Retina (tissue), 1 donor: ENCODE data around the gene WWC1.
"Not testable (repeated sequence)": the region's sequence is repeated elsewhere in the genome, so short reads cannot be mapped to it uniquely, and the experiment has no call there.

Experiments
- DNase-seq: peaks from one replicate; pipeline ENCODE4 v3.0.0-alpha.2; 2016

Gene WWC1

DNA sequence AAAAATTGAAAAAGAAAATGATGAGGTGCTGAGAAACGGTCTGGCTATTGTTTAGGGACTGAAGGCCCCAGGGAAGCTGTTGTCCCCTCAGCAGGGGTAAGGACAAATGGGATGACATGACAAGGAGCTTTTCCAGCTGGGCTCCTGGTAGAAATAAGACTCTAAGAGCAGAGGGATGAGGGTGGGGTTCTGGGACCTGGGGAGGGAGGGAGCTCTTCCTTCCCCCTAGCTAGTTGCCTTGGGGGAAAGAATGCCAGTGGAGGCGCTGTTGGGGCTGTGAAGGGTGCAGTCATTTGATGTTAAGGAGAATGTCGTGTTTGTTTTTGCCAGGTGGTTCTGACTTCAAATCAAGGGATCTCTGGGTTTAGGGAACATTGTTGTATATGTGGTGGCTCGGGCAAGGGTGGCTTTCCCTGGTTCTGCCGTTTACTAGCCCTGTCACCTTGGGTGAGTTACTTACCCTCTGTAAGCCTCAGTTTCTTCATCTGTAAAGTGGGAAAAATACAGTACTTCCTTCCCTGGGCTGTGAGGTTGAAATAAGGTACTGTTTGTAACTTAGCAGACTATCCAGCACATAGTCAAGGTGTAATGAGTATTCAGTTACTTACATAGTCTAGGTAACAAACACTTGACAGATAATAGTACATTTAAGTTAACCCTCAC is 47.8 kb downstream of the WWC1 start:
- no peak for DNase-seq

DNA sequence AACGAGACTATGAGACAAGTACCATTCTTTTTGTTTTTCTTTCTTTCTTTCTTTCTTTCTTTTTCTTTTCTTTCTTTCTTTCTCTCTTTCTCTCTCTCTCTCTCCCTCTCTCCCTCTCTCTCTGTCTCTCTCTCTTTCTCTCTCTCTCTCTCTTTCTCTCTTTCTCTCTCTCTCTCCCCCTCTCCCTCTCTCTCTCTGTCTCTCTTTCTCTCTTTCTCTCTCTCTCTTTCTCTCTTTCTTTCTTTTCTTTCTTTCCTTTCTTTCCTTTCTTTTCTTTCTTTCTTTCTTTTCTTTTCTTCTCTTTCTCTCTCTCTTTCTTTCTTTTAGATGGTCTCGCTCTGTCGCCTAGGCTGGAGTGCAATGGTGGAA is 48.3 kb downstream of the WWC1 start:
- not testable (repeated sequence) for DNase-seq

DNA sequence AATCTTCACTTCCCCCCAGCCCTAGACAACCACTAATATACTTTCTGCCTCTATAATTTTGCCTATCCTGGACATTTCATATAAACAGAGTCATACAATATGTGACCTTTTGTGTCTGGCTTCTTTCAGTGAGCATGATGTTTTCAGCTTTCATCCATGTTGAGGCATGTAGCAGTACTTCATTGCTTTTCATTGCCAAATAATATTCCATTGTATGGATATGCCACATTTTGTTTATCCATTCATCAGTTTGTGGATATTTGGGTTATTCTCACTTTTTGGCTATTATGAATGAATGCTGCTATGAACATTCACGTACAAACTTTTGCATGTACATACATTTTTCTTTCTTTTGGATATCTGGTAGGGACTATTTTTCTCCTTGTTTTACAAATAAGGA is 49.0 kb downstream of the WWC1 start:
- no peak for DNase-seq

DNA sequence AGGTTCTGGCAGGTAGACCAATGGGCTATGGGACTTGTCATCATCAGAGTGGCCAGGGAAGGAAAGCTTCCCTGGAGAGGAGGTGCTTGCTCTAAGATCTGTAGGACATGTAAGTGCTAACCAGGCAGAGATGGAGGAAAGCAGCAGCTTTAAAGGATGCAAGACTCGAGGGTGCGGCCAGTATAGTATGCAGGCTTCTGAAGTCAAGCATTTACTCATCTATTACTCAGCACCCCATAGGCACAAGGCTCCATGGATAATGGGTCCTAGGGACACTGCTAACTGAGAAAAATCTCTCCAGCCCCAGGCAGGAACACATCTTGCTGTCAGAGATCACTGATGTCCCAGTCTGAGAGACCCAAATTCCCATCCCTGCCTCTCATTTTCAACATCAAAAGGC is 49.7 kb downstream of the WWC1 start:
- DNase-seq: no peak

DNA sequence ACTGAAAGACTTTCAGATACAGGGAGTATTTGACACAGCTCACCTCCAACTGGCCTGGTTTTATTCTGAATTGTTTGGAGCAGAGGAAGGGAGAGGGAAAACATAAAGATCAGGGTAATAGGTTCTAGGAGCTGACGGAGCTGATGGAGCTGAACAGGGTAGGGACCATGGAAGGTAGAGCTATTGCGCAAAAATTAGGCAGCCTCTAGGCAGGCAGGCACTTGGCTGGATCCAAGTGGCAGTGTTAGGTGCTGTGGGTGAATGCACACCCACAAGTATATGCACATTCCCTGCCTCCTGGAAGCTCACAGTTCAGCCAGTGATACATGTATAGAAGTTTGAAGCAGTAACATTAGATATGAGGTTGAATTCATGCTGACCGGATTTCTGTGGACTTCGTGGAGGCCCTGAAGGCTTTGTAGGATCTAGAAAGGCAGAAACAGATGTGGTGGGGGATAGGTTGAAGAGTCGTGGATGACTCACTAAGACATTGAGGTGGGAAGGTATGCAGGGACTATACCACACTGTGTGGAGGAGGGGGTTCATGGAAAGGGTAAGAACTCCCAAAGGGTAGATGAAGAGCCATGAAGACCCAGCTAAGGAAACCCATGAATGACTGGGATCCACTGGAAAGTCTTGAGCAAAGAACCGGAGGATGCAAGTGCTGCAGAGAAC is 50.8 kb downstream of the WWC1 start:
- DNase-seq: no peak

DNA sequence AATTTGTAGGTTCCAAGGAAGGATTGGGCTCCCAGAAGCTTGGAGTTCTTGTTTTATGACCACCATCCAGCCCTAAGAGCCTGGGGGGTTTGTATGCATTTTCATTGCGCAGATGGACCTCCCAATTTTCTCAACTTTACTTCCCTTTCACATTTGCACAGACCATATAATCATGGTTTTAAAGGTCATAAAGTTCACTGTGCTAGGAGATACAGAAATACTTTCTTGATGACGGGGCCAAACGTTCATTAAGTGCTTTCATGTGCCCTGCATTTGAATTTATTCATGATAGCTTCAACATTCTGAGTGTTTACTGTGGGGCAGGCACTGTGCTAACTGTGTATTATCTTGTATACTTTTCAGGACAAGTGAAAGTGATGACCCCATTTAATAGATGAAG is 51.5 kb downstream of the WWC1 start:
- no peak for DNase-seq

DNA sequence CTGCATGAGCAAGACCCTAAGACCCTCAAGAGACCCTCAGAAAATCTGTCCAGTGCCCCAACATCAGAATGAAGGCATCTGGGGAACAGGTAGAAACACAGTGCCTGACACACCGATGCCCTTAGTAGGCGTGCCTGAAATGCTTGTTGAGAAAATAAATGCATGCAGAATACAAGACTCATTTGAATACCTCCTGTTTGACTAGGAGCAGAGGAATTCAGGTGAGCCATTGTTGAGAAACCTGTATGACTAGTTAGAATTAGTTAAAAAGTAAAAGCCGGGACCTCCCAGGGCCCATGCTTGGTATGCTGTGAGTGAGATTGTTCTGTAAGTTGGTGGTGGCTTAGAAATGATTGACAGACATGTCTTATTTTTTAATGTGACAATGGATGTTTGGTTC is 55.0 kb downstream of the WWC1 start:
- DNase-seq: no peak

DNA sequence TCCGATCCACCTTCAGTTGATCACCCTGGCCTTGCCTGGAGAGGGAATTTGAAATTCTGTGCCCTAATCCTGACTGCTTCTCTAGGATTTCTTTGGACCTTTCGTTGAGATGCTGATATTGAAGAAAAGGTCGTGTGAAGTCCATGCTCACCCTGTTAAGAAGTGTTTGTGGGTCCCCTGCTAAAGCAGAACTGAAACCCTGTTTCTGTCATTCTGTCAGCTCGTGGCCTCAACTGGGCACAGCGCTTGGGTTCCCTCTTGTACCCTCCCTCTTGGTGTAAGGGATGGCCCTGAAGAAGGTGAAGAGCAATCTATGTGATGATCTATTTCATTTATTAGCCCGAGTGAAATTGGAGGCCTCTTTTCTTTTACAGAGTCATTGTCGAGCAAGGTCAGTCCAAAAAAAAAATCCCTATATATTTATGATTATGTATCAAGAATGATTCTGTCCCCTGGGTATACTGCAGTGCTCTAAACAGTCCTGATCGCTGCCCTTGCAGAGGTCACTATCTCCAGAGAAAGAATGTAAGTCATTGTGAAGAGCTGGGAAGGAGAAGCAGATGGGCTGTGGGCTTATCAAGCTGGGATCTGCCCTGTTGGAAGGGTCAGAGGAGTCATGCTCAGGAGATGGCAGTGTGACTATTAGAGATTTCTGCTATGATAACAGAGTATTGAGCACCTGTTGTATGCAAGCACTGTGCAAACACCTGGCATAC is 56.1 kb downstream of the WWC1 start:
- DNase-seq: no peak

DNA sequence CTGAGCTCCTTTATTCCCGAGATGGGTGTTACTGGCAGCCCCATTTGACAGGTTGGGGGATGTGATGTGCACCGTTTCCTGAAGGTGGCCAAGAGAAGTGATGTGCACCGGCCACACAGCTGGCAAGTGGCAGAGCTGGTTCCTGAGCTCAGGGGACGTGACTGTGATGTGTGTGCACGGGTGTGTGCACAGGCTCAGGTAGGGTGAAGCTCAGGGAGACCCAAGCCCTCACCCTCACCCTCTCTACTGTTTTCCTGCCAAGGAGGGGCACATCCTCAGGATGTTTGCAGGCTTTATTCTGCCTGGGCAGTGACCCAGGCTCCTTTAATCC is 56.6 kb downstream of the WWC1 start:
- no peak for DNase-seq

DNA sequence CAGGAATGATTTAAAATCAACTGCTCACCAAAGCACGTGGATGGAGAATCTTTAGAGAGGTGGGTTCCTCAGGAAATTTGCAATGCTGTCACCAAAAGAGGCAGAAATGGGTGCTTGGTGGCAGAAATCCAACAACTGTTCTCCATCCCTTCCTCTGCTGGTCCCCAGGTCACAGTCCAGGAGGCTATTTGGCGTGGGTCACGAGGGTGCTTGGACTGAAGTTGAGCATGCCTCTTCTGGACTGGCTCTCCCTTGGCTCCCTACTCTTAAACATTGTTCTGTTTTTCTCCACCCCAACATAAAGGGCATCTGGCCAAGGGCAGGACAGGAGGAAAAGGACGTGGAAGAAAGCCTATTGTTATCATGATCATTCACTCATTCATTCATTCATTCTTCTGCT is 58.9 kb downstream of the WWC1 start:
- no peak for DNase-seq

DNA sequence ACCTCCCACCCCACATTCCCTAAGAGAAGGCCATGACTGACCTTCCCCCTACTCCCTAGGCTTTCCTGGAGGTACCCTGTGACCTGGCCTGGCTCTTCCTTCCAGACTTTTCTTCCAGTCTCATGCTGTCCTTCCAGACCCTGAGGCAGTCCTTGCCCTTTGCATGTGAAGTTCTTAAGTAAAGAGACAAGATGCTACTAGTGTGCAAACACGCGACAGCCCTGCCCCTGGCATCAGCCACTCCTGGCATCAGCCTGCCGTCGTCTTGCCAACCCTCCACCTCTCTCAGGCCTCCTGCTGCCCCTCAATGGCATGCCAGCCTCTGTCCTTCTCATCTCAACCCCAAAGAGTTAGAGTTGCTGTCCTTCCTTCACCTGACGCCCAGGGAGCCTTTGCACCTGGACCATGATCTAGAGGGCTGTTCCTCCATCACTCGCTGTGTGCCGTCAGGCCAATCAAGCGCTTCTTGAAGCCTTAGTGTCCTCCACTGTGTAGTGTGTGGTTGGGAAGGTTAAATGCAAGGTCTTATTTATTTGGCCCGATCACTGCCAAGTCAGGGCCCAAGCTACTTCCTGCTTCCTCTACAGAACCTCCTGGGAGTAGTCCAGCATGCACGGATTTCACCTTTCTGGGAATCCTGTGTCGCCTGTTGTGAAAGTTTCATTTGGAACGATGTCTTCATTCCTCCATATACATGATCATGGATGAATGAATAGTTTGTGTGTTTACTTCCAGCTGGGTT is 61.9 kb downstream of the WWC1 start:
- DNase-seq: no peak

DNA sequence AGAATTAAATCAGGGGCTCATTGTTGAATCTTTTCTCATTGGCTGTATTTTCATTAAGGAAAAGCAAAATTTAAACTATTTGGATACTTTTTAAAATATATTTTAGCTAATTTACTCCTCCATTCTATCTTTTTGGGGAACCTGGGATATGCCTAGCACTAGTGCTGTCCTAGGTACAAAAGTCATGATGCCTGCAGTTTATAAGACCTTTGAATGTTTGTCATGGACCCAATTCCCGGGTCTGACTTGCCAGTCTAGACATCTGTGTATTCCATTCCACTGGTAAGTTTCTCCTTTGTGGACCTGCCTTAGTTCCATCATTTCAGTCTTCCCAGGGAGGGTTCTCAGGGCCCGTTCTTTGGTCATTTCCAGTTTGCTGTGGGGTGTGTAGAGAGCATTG is 63.0 kb downstream of the WWC1 start:
- DNase-seq: no peak

DNA sequence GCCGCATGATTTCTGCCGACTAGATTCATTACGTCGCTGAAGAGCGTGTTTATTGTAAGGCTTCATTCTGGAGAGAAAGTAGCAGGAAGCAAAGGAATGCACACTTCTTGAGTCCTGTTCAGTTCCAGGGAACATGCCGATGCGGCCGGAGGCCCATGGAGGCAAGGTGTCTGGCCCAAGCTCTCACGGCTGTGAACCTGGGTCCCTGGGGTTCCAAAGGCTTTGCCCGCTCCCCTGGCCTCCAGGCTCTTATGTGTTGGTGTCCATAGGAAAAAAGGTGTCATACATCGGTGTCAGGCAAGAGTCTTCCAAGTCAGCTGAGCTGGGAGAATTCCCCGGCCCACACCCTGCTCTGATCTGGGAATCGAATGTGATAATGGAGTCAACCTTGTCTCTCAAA is 64.7 kb downstream of the WWC1 start:
- DNase-seq: no peak

DNA sequence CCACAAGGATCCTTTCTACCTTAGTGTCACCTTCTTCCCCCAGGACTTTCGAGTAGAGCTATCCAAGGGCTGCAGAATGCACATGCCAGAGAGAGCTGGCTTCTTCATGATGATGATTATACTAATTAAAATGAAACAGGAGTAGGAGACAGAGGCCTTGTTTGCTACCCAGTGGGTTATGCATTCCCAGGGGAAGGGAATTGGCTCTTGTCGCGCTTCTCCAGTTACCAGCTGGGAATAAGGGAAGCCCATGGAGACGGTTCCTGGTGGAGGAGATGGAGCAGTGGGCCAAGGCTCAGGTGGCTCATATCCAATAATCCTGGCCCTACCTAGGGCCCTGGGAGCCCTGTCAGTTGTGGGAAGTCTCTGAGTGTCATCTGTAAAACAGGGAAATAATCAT is 65.1 kb downstream of the WWC1 start:
- DNase-seq: no peak

DNA sequence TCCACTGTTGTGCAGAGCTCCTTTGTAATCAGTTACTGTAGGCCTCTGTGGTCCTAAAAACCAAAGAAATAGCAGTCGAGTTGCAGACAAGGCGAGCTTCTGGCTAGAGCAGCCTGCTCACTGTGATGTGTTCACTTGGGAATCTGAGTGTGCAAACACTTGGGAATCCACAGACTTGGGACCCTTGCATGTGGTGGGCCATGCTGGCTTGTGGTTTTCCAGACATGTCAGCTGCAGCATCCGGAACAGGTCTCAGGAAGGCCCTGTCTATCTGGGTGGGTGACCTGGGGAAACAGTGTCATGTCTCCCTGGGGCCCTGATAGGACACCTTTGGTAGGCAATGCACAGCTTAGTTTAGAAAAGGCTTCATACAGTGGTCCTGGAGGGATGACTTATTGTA is 66.4 kb downstream of the WWC1 start:
- DNase-seq: no peak

DNA sequence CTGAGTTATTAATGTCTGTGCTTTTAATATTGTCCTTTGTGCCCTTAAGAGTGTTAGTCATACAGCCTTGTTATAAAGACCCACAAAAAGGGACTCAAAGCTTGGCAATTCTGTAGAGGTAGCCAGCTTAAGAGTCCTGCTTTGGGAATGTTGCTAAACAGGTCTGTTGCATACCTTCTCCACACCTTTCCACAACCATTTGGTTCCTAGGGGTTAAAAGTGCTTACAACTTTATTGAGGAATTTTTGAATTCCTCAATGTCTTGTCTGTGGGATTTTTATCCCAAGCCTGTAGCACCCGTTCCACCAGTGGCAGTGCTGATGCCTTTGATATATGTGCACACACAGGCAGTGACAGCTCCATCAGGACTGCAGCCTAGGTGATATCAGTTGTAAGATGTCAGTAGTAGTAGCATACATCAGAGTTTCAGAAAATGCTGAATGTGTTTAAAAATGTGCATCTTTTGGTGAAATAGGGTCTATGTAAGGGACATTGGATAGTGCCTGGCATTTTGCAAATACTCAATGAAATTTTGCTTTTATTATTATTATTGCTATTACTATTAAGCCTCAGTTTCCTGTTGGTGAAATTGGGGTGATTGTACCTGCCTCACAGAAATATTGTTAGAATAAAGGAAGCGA is 68.5 kb downstream of the WWC1 start:
- DNase-seq: no peak

DNA sequence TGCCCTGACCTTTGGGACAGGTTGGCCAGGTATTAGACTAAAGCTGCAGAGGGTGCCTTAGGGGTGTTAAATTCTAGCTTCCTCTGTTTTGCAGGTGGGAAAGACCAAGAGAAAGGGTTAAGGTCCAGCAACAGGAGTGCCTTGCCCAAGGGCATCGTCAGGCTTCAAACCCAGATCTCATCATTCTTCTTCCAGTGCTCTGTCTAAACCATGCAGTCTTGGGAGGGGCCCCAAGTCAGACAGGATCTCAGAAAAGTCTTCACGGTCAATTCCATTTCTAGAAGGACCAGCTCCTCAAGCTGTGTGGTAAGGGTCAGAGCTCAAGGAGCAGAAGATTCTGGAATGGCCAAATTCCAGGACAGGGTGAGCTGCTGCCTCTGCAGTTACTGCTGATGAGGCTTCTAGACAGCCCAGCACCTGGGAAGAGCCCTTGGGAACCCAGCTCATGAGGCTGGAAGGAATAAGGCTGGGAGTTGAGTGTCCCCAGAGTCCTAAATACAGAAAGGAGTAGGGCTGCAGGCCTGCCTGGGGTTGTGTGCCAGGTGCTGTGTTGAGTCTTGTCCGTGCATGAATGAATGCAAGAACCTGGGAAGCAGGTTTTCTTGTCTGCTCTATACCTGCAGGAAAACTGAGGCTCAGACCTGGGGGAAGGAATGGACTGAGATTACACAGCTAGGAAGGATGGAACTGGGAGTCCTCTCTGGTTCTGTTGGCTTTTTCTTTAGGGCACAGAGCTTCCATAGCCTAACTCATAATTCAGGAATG is 69.3 kb downstream of the WWC1 start:
- no peak for DNase-seq

DNA sequence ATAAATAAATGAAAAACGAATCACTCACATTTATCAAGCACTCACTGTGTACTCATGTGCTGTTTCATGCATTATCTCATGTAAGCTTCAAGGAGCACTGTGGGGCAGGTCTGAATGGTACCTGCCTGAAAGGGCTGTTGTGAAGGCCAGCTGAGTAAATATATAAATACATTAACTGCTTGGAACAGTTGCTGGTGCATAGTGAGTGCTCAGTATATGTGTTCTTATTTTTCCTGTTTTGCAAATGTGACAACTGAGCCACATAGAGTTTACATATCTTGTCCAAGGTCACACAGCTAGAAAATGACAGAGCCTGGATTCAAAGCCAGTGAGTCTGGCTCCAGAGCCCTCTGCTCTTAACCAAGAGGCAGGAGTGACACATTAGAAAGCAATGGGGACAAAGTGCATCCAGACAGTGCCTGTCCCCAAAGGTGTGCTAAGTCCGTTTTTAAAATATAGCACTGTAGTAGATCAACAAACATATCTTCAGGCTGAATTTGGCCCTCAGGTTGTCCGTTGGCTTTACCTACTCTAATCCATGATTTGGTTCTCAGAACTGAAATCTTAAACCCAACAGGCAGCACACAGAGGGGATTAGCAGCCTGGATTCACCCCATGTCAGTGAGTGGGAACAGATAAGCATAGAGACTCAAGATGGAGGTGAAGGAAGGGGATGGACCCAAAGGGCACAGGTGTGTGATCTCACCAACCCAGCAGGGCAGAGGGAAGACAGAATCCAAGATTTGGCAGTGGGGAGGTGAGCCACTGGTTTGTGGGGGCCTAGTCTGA is 70.8 kb downstream of the WWC1 start:
- no peak for DNase-seq

DNA sequence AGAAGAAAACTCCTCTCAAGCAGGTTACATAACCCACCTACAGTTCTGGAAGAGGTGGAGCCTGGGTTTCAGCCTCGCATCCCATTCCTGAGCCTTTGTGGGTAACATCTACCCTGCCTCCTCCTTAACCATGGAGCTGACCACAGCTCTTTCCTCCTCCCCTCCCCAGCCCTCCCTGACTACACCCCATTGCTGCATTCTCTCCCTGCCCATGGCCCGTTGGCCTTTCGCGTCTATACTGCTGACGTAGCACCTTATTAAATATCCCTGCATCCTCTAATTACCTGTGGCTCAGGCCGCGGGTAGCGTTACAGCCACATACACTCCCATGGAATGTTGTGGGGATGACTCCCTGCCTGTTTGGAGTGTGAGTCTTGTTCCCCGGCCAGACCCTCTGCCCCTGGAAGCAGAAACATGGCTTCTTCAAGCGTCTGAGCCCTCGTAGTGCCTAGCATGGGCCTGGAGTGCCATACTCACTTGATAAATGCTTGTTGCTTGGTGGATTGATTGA is 72.8 kb downstream of the WWC1 start:
- DNase-seq: no peak

DNA sequence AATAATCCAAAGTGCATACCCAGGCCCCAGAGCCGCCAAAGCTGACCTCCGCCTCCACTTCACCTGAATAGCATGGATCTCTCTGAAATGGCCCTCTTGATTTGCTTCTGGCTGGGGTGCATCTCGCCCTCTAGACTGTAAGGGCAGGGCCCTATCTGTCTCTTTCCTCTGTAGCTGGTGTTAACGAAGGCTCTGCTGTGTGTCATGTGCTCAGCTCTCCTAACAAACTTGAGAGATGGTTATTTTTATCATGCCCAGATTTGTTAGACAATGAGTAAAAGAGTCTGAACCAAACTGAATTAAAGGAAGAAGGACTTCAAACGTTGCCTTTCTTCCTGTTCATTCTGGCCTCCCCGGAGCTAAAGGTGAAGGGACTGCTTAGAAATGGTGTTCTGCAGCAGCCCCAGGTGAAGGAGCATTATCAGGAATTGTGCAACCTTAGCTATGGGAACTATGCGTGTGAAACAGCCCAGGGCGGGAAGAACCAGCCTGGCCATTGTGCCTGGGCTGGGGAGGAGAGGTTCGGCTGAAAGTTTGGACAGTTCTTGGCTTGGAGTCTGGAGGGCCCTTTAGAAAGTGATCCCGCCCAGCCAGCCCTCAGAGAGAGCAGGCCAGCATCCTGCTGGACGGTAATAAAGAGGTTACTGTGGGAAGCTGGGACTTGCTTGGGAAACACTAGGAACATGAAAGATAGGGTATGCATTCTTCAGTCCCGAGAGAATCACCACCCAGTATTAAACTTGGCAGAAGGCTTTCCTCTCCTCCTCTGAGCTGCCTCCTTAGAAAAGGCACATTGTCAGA is 73.5 kb downstream of the WWC1 start:
- DNase-seq: no peak
